Endodermal cell (in vitro differentiated cells): ENCODE data around the gene ZFR2. TPM values are rescaled to one million over a fixed set of nuclear protein-coding genes. Genes with fewer than 3 reads are reported as not detected.

Experiments used
- DNase-seq: peaks from one replicate; pipeline ENCODE4 v3.0.0-alpha.2; 2017
- H3K27ac ChIP-seq: 2 replicates; pipeline ENCODE4 v1.5.1; 2013; ENCODE audit warnings: mild to moderate bottlenecking, low read depth, low read length, moderate library complexity
- H3K27me3 ChIP-seq: 2 replicates; pipeline ENCODE4 v1.6.1; 2013; ENCODE audit warnings: mild to moderate bottlenecking, low read length, moderate library complexity; ENCODE audit not compliant: insufficient read depth, control insufficient read depth, poor library complexity, severe bottlenecking
- H3K36me3 ChIP-seq: 2 replicates; pipeline ENCODE4 v1.7.0; 2013; ENCODE audit warnings: mild to moderate bottlenecking, low read length, moderate library complexity; ENCODE audit not compliant: control insufficient read depth, insufficient read depth
- H3K4me1 ChIP-seq: one replicate; pipeline ENCODE4 v1.7.0; 2013; ENCODE audit warnings: low read length; ENCODE audit not compliant: control insufficient read depth, insufficient read depth
- H3K4me3 ChIP-seq: 2 replicates; pipeline ENCODE4 v1.5.1; 2013; ENCODE audit warnings: mild to moderate bottlenecking, low read length, moderate library complexity
- H3K9ac ChIP-seq: 2 replicates; pipeline ENCODE4 v1.6.1; 2013; ENCODE audit warnings: mild to moderate bottlenecking, low read length, moderate library complexity; ENCODE audit not compliant: poor library complexity, severe bottlenecking; ENCODE audit errors: extremely low read depth
- H3K9me3 ChIP-seq: 2 replicates; pipeline ENCODE4 v1.6.1; 2013; ENCODE audit warnings: mild to moderate bottlenecking, low read length, moderate library complexity; ENCODE audit not compliant: control insufficient read depth
- H3K27ac Mint-ChIP-seq: 2 replicates; pipeline ENCODE4 v1.8.0; 2020; ENCODE audit warnings: mixed read lengths
- H3K27me3 Mint-ChIP-seq: 2 replicates; pipeline ENCODE4 v1.8.0; 2021; ENCODE audit warnings: mild to moderate bottlenecking, mixed read lengths; ENCODE audit not compliant: insufficient read depth
- H3K36me3 Mint-ChIP-seq: 2 replicates; pipeline ENCODE4 v1.8.0; 2020; ENCODE audit warnings: low read depth, mixed read lengths
- H3K4me1 Mint-ChIP-seq: 2 replicates; pipeline ENCODE4 v1.8.0; 2020; ENCODE audit warnings: mixed read lengths
- H3K4me3 Mint-ChIP-seq: 2 replicates; pipeline ENCODE4 v1.8.0; 2020; ENCODE audit warnings: mild to moderate bottlenecking, moderate library complexity, mixed read lengths
- H3K9me3 Mint-ChIP-seq: 2 replicates; pipeline ENCODE4 v1.8.0; 2020; ENCODE audit warnings: mild to moderate bottlenecking, mixed read lengths
- WGBS, 2 experiments: methylation state at CpG; one replicate each; pipeline versions ENCODE4 v1.1.5 to v1.1.7; 2013; ENCODE audit warnings: missing lambda C conversion rate in 2 of 2, mixed read lengths in 1 of 2; ENCODE audit not compliant: insufficient coverage in 1 of 2, insufficient read length in 1 of 2; 5-methylcytosine and 5-hydroxymethylcytosine counted together
- total RNA-seq, 2 donors: library from RNA; stranded (reverse); fragmentation: NEBNext Ultra II Directional in 1 of 2; extraction: Animal tissue kit (Norgen Biotek cat#: 25700) in 1 of 2; gene quantifications; 2 replicates in 1 of 2; 3 replicates in 1 of 2; pipeline ENCODE4 v1.2.1, GENCODE V29; 2021
- TF ChIP-seq, protein P1 (sequence below): fragments of 200-600 bp; sonication (generic); conservative IDR thresholded peaks from 2 replicates; pipeline ENCODE4 v1.5.0; 2021; ENCODE audit warnings: antibody characterized with exemption, mild to moderate bottlenecking

ZFR2 gene
- total RNA-seq, 2 donors from 2014 or later = 16.4 to 24.6 TPM

GRCh38 chr19:3773814-3774515 is 94.9 kb downstream of the ZFR2 start:
- 85 to 89% methylated on average over 10 to 12 of the region's 12 CpGs for WGBS, 2 experiments
- no peak overlapping the region for H3K27ac ChIP-seq
- Mint-ChIP-seq H3K27me3 (no peaks in the 10 kb centered on the region), H3K36me3 (peaks cover under 1% of the 10 kb centered on the region), H3K4me1 (no peaks in the 10 kb centered on the region), H3K4me3 (no peak overlapping the region), H3K9me3 (no peaks in the 10 kb centered on the region), H3K27ac (no peak overlapping the region)
- no peaks in the 10 kb centered on the region for H3K9me3 ChIP-seq
- no peaks in the 10 kb centered on the region for H3K27me3 ChIP-seq
- no peaks in the 10 kb centered on the region for H3K36me3 ChIP-seq
- peak; percentile 24 for DNase-seq
- no peak overlapping the region for H3K9ac ChIP-seq
- TF ChIP-seq, protein P1, sequence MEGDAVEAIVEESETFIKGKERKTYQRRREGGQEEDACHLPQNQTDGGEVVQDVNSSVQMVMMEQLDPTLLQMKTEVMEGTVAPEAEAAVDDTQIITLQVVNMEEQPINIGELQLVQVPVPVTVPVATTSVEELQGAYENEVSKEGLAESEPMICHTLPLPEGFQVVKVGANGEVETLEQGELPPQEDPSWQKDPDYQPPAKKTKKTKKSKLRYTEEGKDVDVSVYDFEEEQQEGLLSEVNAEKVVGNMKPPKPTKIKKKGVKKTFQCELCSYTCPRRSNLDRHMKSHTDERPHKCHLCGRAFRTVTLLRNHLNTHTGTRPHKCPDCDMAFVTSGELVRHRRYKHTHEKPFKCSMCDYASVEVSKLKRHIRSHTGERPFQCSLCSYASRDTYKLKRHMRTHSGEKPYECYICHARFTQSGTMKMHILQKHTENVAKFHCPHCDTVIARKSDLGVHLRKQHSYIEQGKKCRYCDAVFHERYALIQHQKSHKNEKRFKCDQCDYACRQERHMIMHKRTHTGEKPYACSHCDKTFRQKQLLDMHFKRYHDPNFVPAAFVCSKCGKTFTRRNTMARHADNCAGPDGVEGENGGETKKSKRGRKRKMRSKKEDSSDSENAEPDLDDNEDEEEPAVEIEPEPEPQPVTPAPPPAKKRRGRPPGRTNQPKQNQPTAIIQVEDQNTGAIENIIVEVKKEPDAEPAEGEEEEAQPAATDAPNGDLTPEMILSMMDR = no peak
- H3K4me3 ChIP-seq = no peak overlapping the region
- no peaks in the 10 kb centered on the region for H3K4me1 ChIP-seq

- peaks cover 4% of the 10 kb centered on the region for H3K36me3 Mint-ChIP-seq
- H3K27ac Mint-ChIP-seq = no peak within 1 kb of the TSS
- H3K27me3 Mint-ChIP-seq = no peaks in the 10 kb centered on the region
- Histone ChIP-seq H3K27ac (no peak within 1 kb of the TSS), H3K9ac (no peak within 1 kb of the TSS), H3K4me3 (no peak within 1 kb of the TSS), H3K9me3 (no peaks in the 10 kb centered on the region), H3K27me3 (no peaks in the 10 kb centered on the region), H3K4me1 (no peaks in the 10 kb centered on the region), H3K36me3 (no peaks in the 10 kb centered on the region)
- H3K9me3 Mint-ChIP-seq = no peaks in the 10 kb centered on the region
- TF ChIP-seq, protein P1 = no peak
- no peak within 1 kb of the TSS for H3K4me3 Mint-ChIP-seq
- no peaks in the 10 kb centered on the region for H3K4me1 Mint-ChIP-seq
- WGBS, 2 experiments = 68 to 76% methylated on average over 6 to 22 of the region's 23 CpGs
- DNase-seq = peak; percentile 47
Measured at GRCh38 chr19:3771906-3772455, 96.9 kb downstream of the ZFR2 start, which contains the start of gene RAX2. TSS of gene RAX2 (minus strand) at chr19:3772228. CDS start at chr19:3771742, 486 bp downstream.

DNA sequence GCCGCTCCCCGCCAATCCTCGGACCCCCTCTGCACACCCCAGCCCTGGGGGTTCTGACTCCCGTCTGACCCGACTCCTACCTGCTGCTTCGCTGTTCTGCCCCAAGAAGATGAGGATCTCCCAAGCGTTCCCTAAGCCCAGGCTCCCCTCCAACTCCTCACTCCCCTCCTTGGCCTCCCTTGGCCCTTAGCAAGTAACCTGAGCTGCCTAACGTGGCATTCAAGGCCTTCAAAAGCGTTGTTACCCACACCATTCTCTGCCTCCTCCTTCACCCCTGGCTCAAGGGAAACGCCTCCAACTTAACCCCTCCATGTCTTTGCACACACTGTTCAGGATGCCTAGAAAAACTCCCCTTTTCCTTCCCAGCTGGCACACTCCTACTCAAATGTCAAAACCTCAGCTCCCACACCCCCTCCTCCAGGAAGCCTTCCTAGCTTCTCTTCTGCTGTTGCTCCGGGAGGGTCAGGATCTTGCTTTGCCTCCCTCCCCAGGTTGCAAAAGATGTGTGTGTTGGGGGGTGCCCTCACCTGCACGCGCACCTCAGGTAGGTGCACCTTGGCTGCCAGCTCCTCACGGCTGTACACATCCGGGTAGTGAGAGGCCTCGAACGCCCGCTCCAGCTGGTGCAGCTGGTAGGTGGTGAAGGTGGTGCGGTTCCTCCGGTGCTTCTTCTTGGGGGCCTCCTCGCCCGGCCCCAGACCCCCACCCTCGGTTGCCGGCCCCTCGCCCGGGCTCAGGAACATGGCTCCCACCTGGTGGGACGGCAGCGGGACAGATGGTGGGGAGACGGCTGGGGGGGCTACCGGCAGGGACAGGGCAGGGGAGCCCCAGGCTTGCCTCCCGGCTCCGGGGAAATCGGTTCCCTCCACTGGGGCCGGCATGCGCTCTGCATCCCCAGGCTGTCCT is 97.6 kb downstream of the ZFR2 start:
- H3K36me3 Mint-ChIP-seq = peaks cover 10% of the 10 kb centered on the region
- no peak overlapping the region for H3K4me3 Mint-ChIP-seq
- H3K9me3 ChIP-seq = no peaks in the 10 kb centered on the region
- no peaks in the 10 kb centered on the region for H3K27me3 ChIP-seq
- H3K27me3 Mint-ChIP-seq = no peaks in the 10 kb centered on the region
- no peaks in the 10 kb centered on the region for H3K4me1 Mint-ChIP-seq
- 73 to 87% methylated on average over 22 to 35 of the region's 35 CpGs for WGBS, 2 experiments
- H3K4me1 ChIP-seq = no peaks in the 10 kb centered on the region
- H3K27ac Mint-ChIP-seq = no peak overlapping the region
- H3K36me3 ChIP-seq = no peaks in the 10 kb centered on the region
- no peak overlapping the region for H3K9ac ChIP-seq
- H3K27ac ChIP-seq = no peak overlapping the region
- DNase-seq = peak; percentile 56
- no peaks in the 10 kb centered on the region for H3K9me3 Mint-ChIP-seq
- no peak overlapping the region for H3K4me3 ChIP-seq
- TF ChIP-seq, protein P1 = no peak
